Stimulated activated effector memory CD8-positive, alpha-beta T cell treated with anti-CD3 and anti-CD28 coated beads, Interleukin-12 subunit alpha, Interleukin-12 subunit beta, amount 100 ng/mL, for 72 hours (primary cell): Measurements from ENCODE around the gene CELF1.

ENCODE experiments used
- ATAC-seq: fragments of 150-1000 bp; cut with Tn5 transposase; 2 replicates; pipeline ENCODE4 v1.10.0; 2021
- DNase-seq, 2 donors: peaks; one replicate each; pipeline ENCODE4 v3.0.0; 2021 to 2022; ENCODE audit warnings: low spot score in 2 of 2
- H3K27ac Mint-ChIP-seq: one replicate; pipeline ENCODE4 v1.8.0; 2022; ENCODE audit warnings: mild to moderate bottlenecking, mixed read lengths
- H3K36me3 Mint-ChIP-seq: one replicate; pipeline ENCODE4 v1.8.0; 2022; ENCODE audit warnings: mild to moderate bottlenecking, mixed read lengths
- H3K4me1 Mint-ChIP-seq: one replicate; pipeline ENCODE4 v1.8.0; 2022; ENCODE audit warnings: mixed read lengths
- H3K4me3 Mint-ChIP-seq: one replicate; pipeline ENCODE4 v1.8.0; 2022; ENCODE audit warnings: mild to moderate bottlenecking, mixed read lengths
- H3K9me3 Mint-ChIP-seq: one replicate; pipeline ENCODE4 v1.8.0; 2022; ENCODE audit warnings: mixed read lengths

CELF1 gene

DNA sequence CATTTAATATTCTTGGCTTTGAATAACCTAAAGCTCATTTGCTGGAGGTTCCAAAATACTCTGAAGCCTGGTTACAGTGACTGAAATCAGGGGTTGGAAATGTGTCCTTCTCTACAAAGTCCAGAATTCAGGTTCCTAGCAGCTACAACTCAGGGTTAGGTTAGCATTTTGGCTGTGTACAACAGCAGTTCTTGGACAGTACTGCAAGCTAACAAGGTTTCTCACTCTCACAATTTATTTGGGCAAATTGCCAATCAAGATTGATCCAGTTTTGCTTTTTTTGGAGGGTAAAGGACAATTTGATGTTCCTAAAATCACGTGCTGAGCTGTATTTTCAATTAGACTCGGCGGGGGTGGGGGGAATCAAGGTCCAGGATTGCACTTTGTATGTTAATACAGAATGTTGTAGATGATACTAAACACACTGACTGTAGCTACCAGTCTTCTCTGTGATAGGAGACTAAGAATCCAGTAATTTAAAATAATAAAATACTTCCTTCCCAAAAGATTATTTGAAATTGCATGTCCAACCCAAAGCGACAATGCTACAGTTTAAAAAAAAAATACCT is 54.3 kb downstream of the CELF1 start:
- H3K27ac Mint-ChIP-seq, result peak overlapping the region; percentile 69

DNA sequence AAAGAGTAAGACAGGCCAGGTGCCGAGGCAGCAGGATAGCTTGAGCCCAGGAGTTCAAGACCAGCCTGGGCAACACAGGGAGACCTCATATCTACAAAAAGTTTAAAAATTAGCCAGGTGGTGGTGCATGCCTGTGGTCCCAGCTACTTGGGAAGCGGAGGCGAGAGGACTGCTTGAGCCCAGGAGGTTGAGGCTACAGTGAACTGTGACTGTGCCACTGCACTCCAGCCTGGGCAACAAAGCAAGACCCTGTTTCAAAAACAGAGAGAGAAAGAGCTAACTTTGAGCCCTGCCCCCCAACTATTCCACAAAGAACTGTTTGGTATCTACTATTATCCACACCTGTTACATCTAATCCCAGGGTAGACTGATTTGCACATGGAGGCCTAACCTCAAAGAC is 54.8 kb downstream of the CELF1 start:
- no peaks in the 10 kb centered on the region for H3K9me3 Mint-ChIP-seq
- H3K4me1 Mint-ChIP-seq, result peaks cover 36% of the 10 kb centered on the region
- peaks cover 44% of the 10 kb centered on the region for H3K36me3 Mint-ChIP-seq
- H3K27ac Mint-ChIP-seq, result peak overlapping the region; percentile 26
- DNase-seq (no peak), ATAC-seq (no peak)
- H3K4me3 Mint-ChIP-seq, result no peak overlapping the region

More for the DNA sequence above, 54.3 kb downstream of the CELF1 start:
- peaks cover 36% of the 10 kb centered on the region for H3K4me1 Mint-ChIP-seq
- no peak for ATAC-seq
- no peak for DNase-seq
- no peak overlapping the region for H3K4me3 Mint-ChIP-seq
- H3K36me3 Mint-ChIP-seq, result peaks cover 44% of the 10 kb centered on the region
- H3K9me3 Mint-ChIP-seq, result no peaks in the 10 kb centered on the region

DNA sequence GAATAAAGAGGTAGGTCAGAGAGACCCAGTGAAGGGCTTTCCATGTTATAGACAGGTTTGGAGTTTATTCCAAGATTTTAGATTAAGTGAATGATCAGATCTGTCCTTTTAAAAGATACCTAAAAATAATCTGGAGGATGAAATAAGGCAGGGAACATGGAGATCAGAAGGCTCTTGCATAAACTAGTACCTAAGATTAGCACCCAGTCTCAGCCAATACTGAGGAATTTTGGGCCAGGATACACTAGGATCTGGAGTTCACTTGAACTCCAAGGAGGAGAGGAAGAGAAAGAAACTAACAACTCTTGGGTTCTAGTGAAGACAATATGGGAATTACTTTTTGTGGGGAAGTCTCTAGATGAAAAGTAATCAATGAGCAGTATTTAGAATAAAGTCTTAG is 56.1 kb downstream of the CELF1 start:
- Mint-ChIP-seq H3K9me3 (no peaks in the 10 kb centered on the region), H3K4me1 (peaks cover 28% of the 10 kb centered on the region), H3K4me3 (no peak overlapping the region), H3K27ac (no peak overlapping the region), H3K36me3 (peaks cover 32% of the 10 kb centered on the region)
- no peak for DNase-seq
- ATAC-seq, result no peak

DNA sequence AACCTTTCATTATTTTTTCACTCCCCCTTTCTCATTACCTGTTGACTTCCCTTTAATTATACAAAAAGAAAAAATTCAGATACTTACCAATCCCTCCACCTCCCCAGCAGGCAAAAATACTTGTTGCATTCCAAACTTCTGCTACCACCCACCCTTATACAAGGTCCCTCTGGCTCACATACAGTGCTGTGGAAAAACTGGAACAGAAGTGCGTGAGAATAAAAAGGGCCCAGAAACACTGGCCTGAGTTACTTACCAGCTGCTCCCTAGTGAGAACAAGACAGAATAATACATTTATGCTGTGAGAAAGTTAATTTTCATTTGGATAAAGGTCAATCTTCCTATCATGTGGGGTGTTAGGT is 57.1 kb downstream of the CELF1 start:
- DNase-seq, result no peak
- ATAC-seq, result no peak
- peaks cover 26% of the 10 kb centered on the region for H3K4me1 Mint-ChIP-seq
- no peaks in the 10 kb centered on the region for H3K9me3 Mint-ChIP-seq
- peaks cover 29% of the 10 kb centered on the region for H3K36me3 Mint-ChIP-seq
- H3K4me3 Mint-ChIP-seq, result no peak overlapping the region
- H3K27ac Mint-ChIP-seq, result no peak overlapping the region

DNA sequence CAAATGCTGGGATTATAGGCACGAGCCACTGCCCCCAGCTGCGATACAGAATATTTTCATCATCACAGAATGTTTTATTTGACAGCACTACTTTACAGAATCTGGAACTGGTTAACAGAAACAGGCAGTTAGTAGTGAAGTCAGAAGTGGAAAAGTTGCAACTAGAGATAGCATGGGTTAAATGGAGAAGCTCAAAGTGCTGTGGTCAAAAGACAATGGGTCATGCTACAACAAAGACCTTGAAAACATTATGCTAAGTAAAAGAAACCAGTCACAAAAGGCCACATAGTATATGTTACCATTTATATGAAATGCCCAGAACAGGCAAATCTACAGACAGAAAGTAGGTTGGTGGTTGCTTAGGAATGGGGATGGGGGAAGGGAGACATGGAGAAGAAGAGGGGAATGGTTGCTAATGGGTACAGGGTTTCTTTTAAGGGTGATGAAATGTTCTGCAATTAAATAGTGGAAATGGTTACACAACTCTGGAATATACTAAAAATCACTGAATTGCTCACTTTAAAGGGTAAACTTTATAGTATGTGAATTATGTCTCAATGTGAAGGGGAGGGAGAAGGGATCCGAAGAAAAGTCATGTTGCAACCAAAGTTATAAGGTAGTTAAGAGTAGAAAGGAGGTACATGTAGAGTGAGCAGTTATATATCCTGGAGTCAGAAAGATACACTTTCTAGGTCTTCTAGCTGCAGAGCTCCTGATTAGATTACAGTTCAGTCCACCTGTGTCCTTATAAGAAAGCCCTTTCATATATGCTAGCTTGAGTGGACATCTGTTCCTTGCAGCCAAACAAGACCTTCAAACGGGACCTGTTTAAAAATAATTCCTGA is 57.7 kb downstream of the CELF1 start:
- Mint-ChIP-seq H3K4me1 (peaks cover 21% of the 10 kb centered on the region), H3K9me3 (no peaks in the 10 kb centered on the region), H3K27ac (no peak overlapping the region), H3K36me3 (peaks cover 23% of the 10 kb centered on the region), H3K4me3 (no peak overlapping the region)
- ATAC-seq (no peak), DNase-seq (no peak)

DNA sequence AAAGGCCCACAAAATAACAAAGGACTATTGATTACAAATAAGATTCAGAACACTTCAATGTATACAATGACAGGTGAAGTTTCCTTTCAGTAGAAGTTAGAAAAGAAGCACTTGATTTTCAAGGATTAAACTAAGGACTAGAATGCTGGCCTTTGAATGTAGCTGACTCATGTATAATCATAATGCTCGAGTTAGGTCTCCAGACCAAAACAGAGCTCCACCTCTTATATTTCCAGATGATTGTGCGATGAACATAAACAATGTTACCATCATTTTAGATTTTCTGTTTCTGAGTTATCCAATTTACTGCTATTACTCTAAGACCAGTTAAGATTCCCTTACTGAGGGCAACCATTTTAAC is 63.6 kb downstream of the CELF1 start:
- peaks cover 58% of the 10 kb centered on the region for H3K36me3 Mint-ChIP-seq
- H3K4me1 Mint-ChIP-seq, result peaks cover 13% of the 10 kb centered on the region
- no peaks in the 10 kb centered on the region for H3K9me3 Mint-ChIP-seq
- ATAC-seq, result no peak
- H3K27ac Mint-ChIP-seq, result peak overlapping the region; percentile 50
- no peak overlapping the region for H3K4me3 Mint-ChIP-seq
- DNase-seq, result no peak

DNA sequence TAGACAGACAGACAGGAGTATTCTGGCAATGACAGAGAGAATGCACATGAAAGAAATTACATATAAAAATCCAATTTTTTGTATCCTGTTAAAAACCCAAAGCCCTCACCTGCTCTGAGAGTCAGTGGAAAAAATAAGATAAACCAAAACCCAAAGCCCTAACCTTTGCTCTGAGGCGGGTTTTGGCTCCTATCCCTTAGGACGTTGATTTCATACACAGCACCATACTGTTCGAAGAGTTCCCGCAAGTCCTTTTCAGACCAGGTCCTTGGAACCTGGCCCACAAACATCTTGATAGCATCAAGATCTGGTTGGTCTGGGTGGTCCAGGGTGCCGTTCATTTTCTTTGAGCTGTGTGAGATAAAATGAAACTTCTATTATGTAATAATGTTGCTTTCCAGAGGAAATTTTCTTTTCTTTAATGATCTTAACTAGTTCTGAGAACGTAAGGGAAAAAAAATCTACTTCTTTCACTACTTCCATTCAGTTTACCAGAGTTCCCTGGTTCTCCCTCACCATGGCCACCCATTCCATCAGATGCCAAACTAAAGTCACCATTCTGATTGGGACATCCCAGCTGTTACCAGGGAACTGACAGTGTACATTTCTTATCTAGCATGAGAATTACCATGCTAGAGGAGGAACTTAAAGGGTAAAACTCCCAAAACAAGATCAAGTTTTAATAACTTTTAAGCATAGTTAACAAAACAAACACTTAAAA is 64.1 kb downstream of the CELF1 start:
- Mint-ChIP-seq H3K4me3 (no peak overlapping the region), H3K36me3 (peaks cover 63% of the 10 kb centered on the region), H3K27ac (peak overlapping the region; percentile 50), H3K4me1 (peaks cover 8% of the 10 kb centered on the region), H3K9me3 (no peaks in the 10 kb centered on the region)
- DNase-seq (no peak), ATAC-seq (no peak)

DNA sequence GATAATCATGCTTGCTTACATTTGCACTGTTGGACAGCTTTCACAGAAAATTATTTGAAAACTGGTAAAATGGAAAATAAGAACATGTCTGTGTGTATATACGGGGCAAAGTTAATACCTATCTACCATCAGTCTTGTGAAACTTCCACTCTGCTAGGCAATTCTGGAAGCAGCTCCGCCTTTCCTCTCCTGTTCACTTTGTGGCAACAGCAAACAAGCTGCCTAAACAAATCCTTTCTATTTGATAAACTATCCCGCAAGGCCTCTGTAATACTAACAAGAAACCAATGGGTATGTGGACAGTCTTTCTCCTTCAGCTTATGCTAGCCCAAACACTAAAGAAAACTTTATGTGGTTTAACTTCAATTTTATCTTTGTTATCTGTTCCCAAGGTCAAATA is 64.8 kb downstream of the CELF1 start:
- ATAC-seq, result no peak
- H3K36me3 Mint-ChIP-seq, result peaks cover 71% of the 10 kb centered on the region
- no peak overlapping the region for H3K4me3 Mint-ChIP-seq
- no peaks in the 10 kb centered on the region for H3K9me3 Mint-ChIP-seq
- H3K4me1 Mint-ChIP-seq, result peaks cover 5% of the 10 kb centered on the region
- no peak for DNase-seq
- peak overlapping the region; percentile 26 for H3K27ac Mint-ChIP-seq

DNA sequence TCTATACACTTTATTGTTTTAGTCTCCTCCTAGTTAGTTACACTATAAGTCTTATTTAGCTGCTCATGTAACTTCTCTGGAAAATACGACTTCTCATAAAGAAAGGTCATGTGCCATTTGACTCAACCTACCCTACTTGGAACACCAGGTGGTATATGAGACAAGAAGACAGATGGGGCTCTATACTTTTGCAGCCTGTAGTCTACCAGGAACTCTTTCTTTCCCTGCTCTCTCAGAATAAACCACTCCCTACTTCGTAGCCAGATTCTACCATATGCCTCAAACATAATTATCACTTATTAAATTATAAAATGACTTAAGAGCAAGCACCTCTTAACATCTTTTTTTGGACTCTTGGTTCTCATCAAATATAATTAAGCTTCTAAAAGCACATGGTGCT is 65.5 kb downstream of the CELF1 start:
- Mint-ChIP-seq H3K9me3 (no peaks in the 10 kb centered on the region), H3K4me1 (no peaks in the 10 kb centered on the region), H3K36me3 (peaks cover 78% of the 10 kb centered on the region), H3K4me3 (no peak overlapping the region), H3K27ac (peak overlapping the region; percentile 26)
- ATAC-seq (no peak), DNase-seq (no peak)

DNA sequence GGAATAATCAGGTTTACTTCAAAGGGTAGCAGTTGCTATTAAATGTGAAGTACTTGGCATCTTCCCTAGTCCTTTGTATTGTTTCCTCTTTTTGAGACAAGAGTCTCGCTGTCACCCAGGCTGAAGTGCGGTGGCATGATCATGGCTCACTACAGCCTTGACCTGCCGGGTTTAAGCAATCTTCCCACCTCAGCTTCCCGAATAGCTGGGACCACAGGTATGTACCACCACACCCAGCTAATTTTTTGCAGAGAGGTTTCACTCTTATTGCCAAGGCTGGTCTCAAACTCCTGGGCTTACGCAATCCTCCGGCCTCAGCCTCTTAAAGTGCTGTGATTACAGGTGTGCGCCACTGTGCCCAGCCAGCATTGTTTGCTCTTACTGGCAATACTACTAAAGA is 67.8 kb downstream of the CELF1 start:
- Mint-ChIP-seq H3K4me1 (no peaks in the 10 kb centered on the region), H3K36me3 (peaks cover 100% of the 10 kb centered on the region), H3K4me3 (no peak overlapping the region), H3K9me3 (no peaks in the 10 kb centered on the region), H3K27ac (no peak overlapping the region)
- no peak for ATAC-seq
- DNase-seq, result no peak

DNA sequence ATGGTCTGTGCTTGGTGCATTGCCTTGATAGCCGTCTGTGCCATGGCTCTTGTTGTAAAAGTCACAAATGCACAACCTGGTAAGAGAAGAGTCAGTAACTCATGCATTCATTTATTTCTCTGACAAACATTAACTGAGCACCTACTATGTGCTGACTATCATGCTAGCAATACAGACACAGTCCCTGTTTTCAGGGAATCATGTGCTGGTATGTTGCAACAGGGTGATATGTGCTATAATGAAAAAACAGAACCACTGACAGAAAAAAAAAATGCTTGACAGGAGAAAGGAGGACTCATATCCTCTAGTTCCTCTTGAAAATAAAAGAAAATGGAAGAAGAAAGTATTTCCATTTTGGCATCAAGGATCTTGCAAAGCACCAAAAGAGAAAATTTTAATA is 69.5 kb downstream of the CELF1 start:
- no peak overlapping the region for H3K4me3 Mint-ChIP-seq
- H3K36me3 Mint-ChIP-seq, result peaks cover 100% of the 10 kb centered on the region
- ATAC-seq, result no peak
- DNase-seq, result no peak
- H3K27ac Mint-ChIP-seq, result no peak overlapping the region
- H3K9me3 Mint-ChIP-seq, result no peaks in the 10 kb centered on the region
- no peaks in the 10 kb centered on the region for H3K4me1 Mint-ChIP-seq

DNA sequence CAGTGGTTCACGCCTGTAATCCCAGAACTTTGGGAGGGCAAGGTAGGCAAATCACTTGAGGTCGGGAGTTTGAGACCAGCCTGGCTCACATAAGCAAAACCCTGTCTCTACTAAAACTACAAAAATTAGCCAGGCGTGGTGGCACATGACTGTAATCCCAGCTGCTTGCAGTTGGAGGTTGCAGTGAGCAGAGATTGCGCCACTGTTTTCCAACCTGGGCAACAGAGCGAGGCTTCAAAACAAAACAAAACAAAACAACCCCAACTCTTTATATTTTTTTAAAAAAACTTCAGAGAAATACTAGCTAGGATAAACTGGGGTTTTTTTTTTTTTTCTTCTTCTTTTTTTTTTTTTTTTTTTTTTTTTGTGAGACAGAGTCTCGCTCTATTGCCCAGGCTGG is 72.2 kb downstream of the CELF1 start:
- peaks cover 10% of the 10 kb centered on the region for H3K4me1 Mint-ChIP-seq

DNA sequence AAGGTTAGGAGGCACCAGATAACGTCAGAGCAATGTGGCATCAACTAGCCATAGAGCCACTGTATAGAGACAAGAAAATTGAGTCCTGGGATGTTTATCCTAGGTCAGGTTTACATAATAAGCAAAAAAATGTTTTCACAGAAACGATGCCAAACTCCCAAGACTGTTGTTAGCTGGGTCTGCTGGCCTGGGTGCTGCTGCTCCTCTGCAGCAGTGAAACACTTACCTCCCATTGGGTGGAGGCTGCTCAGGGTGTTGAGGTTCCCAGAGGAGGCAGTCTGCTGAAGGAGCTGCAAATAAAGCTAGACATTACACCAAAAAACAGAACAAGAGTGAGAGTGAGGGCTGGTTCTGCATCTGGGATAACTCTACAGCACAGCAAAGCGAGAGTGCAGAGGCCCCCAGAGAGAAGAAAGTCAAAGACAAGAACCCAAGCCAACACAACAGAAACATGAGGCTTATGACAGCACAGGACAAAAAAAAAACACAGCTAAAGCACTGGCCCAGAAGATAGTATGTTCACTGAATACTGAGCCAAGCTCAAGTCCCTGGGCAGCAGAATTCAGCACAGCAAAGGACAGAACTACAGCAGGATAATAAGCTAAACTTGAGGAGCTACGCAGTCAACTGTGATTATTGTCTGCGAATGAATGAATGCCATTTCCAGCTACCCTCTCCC is 74.1 kb downstream of the CELF1 start:
- no peak for DNase-seq
- Mint-ChIP-seq H3K4me3 (no peak overlapping the region), H3K9me3 (no peaks in the 10 kb centered on the region), H3K4me1 (peaks cover 10% of the 10 kb centered on the region), H3K36me3 (peaks cover 100% of the 10 kb centered on the region), H3K27ac (peak overlapping the region; percentile 54)
- no peak for ATAC-seq

More for the DNA sequence above, 72.2 kb downstream of the CELF1 start:
- Mint-ChIP-seq H3K4me3 (no peak overlapping the region), H3K36me3 (peaks cover 100% of the 10 kb centered on the region), H3K27ac (peak overlapping the region; percentile 8), H3K9me3 (no peaks in the 10 kb centered on the region)
- ATAC-seq (no peak), DNase-seq (no peak)

DNA sequence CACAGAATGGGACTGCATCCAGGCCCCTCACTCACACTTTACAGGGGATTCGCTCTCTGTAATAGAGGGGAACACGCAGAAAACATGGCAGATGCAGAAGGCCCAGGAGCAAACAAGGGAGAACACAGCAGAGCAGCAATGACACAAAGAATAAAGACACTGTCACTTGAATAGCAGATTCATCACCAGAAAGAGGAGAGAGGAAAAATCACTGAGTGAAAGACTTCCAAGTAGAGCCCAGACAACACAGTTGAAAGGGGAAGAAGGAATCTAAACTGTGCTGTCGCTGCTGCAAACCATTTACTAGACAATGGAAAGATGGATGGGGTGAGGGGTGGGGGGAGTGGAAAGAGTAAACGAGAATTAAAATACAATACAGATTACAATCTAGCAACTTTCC is 75.2 kb downstream of the CELF1 start:
- H3K36me3 Mint-ChIP-seq, result peaks cover 100% of the 10 kb centered on the region

DNA sequence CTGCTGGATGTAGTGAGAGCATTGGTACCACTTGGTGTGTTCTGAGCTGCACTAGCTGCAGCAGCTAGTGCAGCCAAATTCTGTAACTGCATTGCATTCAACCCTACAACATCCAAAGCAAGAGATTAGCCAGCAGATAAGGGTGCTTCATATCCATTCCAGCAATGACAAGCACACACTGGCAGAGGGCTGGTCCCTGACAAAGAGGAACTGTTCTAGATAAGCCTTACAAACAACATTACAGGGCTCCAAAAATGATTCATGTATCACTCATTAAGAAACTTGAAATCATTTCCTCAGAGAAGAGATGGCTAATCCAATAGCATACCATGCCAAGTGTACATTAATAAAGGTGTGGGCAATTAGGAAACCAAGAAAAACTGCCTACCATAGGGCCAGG is 75.6 kb downstream of the CELF1 start:
- DNase-seq (no peak), ATAC-seq (peak; percentile 94)
- Mint-ChIP-seq H3K4me3 (no peak overlapping the region), H3K4me1 (peaks cover 10% of the 10 kb centered on the region), H3K36me3 (peaks cover 100% of the 10 kb centered on the region), H3K9me3 (no peaks in the 10 kb centered on the region), H3K27ac (peak overlapping the region; percentile 64)

More for the DNA sequence above, 75.2 kb downstream of the CELF1 start:
- no peaks in the 10 kb centered on the region for H3K9me3 Mint-ChIP-seq
- DNase-seq (no peak), ATAC-seq (no peak)
- peak overlapping the region; percentile 64 for H3K27ac Mint-ChIP-seq
- H3K4me3 Mint-ChIP-seq, result no peak overlapping the region
- H3K4me1 Mint-ChIP-seq, result peaks cover 10% of the 10 kb centered on the region
